K562 (cell line): ENCODE measurements around the gene SARS1. TPM values are rescaled to one million over a fixed set of nuclear protein-coding genes. Genes with fewer than 3 reads are reported as not detected.

Source experiments
- ATAC-seq: fragments of 200-7000 bp; cut with Tn5 transposase; 3 replicates; pipeline ENCODE4 v1.9.1; 2020; ENCODE audit warnings: moderate library complexity
- BruUV-seq: library from RNA; stranded (reverse); fragments of 400-500 nt; replicated peaks from 2 replicates; lab custom pipeline; 2021; lab: Mats Ljungman, UMichigan
- CTCF ChIA-PET: fragments of 300-600 bp; formaldehyde crosslinking; extraction: SDS; loops from one replicate; lab custom pipeline; 2021; ENCODE audit warnings: low intra/inter-chr PET ratio; lab: Yijun Ruan, JAX
- POLR2A ChIA-PET: fragments of 300-600, 350-650 bp; sonication (Branson Sonifier 250); formaldehyde crosslinking; extraction: SDS; loops from one replicate; lab custom pipeline; 2021; ENCODE audit warnings: antibody characterized with exemption, inconsistent platforms; lab: Yijun Ruan, JAX
- DNase-seq, 4 experiments: peaks; one replicate each; pipeline versions ENCODE4 v3.0.0 to v3.0.0-alpha.2; 2011 to 2018; ENCODE audit warnings: low spot score in 3 of 4, mixed read lengths in 3 of 4; ENCODE audit errors: extremely low read depth in 1 of 4
- FAIRE-seq: peaks from 2 replicates; lab custom pipeline; 2011; peaks lifted over from hg19 to GRCh38; lab: Jason Lieb, UNC
- H2AFZ ChIP-seq: 2 replicates; pipeline ENCODE4 v1.6.0; 2011; ENCODE audit warnings: low read depth, low read length, control low read depth, inconsistent platforms
- H3K27ac ChIP-seq: fragments of 200-600 bp; 3 replicates; pipeline ENCODE4 v1.8.0; 2011; ENCODE audit warnings: low read depth, mild to moderate bottlenecking, control low read depth, inconsistent platforms, low read length, moderate library complexity, mixed read lengths; ENCODE audit errors: extremely low read depth
- H3K27me3 ChIP-seq, 2 experiments: fragments of 300-600 bp in 1 of 2; 2 replicates in 1 of 2; 3 replicates in 1 of 2; pipeline versions ENCODE4 v1.6.0 to v1.8.0; 2011; ENCODE audit warnings: inconsistent platforms in 2 of 2, low read length in 2 of 2, mild to moderate bottlenecking in 1 of 2, mixed read lengths in 1 of 2, moderate library complexity in 1 of 2; ENCODE audit not compliant: control insufficient read depth in 2 of 2, insufficient read depth in 2 of 2
- H3K36me3 ChIP-seq: fragments of 300-600 bp; 3 replicates; pipeline ENCODE4 v1.8.0; 2011; ENCODE audit warnings: mild to moderate bottlenecking, low read length, inconsistent platforms; ENCODE audit not compliant: control insufficient read depth, insufficient read depth
- H3K4me1 ChIP-seq, 2 experiments: fragments of 200-600 bp in 1 of 2; replicated peaks in 1 of 2; 2 replicates in 1 of 2; 3 replicates in 1 of 2; pipeline versions ENCODE4 v1.5.1 to v1.8.0; 2011; ENCODE audit warnings: inconsistent platforms in 2 of 2, low read length in 2 of 2, mild to moderate bottlenecking in 1 of 2, mixed read lengths in 1 of 2, moderate library complexity in 1 of 2; ENCODE audit not compliant: control insufficient read depth in 2 of 2, insufficient read depth in 2 of 2
- H3K4me2 ChIP-seq: 2 replicates; pipeline ENCODE4 v1.6.1; 2011; ENCODE audit warnings: low read length, control low read depth, inconsistent platforms, mixed read lengths; ENCODE audit not compliant: insufficient read depth
- H3K4me3 ChIP-seq: fragments of 200-600 bp; sonication (generic), shearing (Covaris generic); 2 replicates; pipeline ENCODE4 v1.5.1; 2016; ENCODE audit warnings: control low read depth, inconsistent platforms
- H3K79me2 ChIP-seq: fragments of 200-600 bp; 3 replicates; pipeline ENCODE4 v1.8.0; 2011; ENCODE audit warnings: low read length, inconsistent platforms; ENCODE audit not compliant: control insufficient read depth, insufficient read depth
- H3K9ac ChIP-seq, 2 experiments: 2 replicates each; pipeline versions ENCODE4 v1.6.0 to v1.6.1; 2011; ENCODE audit warnings: low read depth in 2 of 2, low read length in 2 of 2, control low read depth in 1 of 2, inconsistent platforms in 1 of 2, mild to moderate bottlenecking in 1 of 2, mixed read lengths in 1 of 2; ENCODE audit not compliant: insufficient read depth in 1 of 2
- H3K9me1 ChIP-seq: one replicate; pipeline ENCODE4 v1.6.0; 2011; ENCODE audit warnings: inconsistent platforms, mild to moderate bottlenecking, low read length, moderate library complexity; ENCODE audit not compliant: control insufficient read depth, insufficient read depth
- H3K9me3 ChIP-seq: replicated peaks from 2 replicates; pipeline ENCODE4 v1.5.1; 2011; ENCODE audit warnings: low read depth, low read length, inconsistent platforms; ENCODE audit not compliant: control insufficient read depth, insufficient read depth
- H4K20me1 ChIP-seq: replicated peaks from 2 replicates; pipeline ENCODE4 v1.6.1; 2011; ENCODE audit warnings: low read length, inconsistent platforms, mixed read lengths; ENCODE audit not compliant: control insufficient read depth, insufficient read depth
- IRF2 ChIP-seq: sonication (generic); formaldehyde crosslinking; IDR thresholded peaks from 2 replicates; pipeline ENCODE4 v1.8.1; 2022; ENCODE audit warnings: mild to moderate bottlenecking, missing genetic modification reagents
- KDM1A ChIP-seq, 2 experiments: fragments of 450-650 bp; IDR thresholded peaks; 2 replicates each; pipeline ENCODE4 v1.6.1; 2016; ENCODE audit warnings: mild to moderate bottlenecking in 2 of 2
- TCF15 ChIP-seq: fragments of 250-450 bp; sonication (Bioruptor Pico); IDR thresholded peaks from 2 replicates; pipeline ENCODE4 v1.8.0; 2022; ENCODE audit warnings: moderate library complexity, mild to moderate bottlenecking, inconsistent platforms
- WGBS: fragments of 100-300 bp; shearing (Covaris generic); methylation state at CpG from one replicate; pipeline ENCODE4 v1.1.6; 2016; ENCODE audit warnings: low coverage, mixed read lengths; ENCODE audit not compliant: insufficient coverage; ENCODE audit errors: missing lambda C conversion rate; 5-methylcytosine and 5-hydroxymethylcytosine counted together
- in situ Hi-C: fragments of 300-500 bp; cut with MboI; formaldehyde crosslinking; loops from 4 replicates; pipeline ENCODE4 v1.15.0; 2018; ENCODE audit warnings: inconsistent platforms, mixed read lengths
- intact Hi-C: fragments of 100-400 bp; cut with micrococcal nuclease; formaldehyde crosslinking; loops from 2 replicates; pipeline ENCODE4 v1.14.2; 2022
- polyA plus RNA-seq, 8 experiments: library from polyadenylated mRNA; depleted of rRNA in 4 of 8; stranded (reverse) in 5 of 8; unstranded in 3 of 8; fragments of >200 nt; fragmentation: Nextera tagmentation in 2 of 8; fragmentation: Illumina TruSeq in 1 of 8; extraction: Ambion mirVana in 2 of 8; extraction: Trizol in 1 of 8; gene quantifications; 2 replicates each; pipeline versions ENCODE4 v1.2.1 to v1.2.3, GENCODE V29; 2011 to 2014; ENCODE audit warnings: inconsistent platforms in 1 of 8, missing spikeins in 1 of 8
- total RNA-seq, 7 experiments: library from RNA; depleted of rRNA in 6 of 7; stranded (reverse); fragments of >200 nt in 6 of 7; fragmentation: Illumina TruSeq in 2 of 7; extraction: Trizol in 2 of 7; gene quantifications; 2 replicates each; pipeline versions ENCODE4 v1.2.1 to v1.2.3, GENCODE V29; 2011 to 2021; ENCODE audit warnings: low replicate concordance in 1 of 7

Gene SARS1
- total and polyA plus RNA-seq, 9 of the 15 experiments (the other 6 are each of a cell fraction or from before 2014, with no cell fraction given), result 221 to 623 (median 254) TPM

- no peak overlapping the region; a peak in 1 of 4 replicates for H3K9ac ChIP-seq
- ChIA-PET CTCF (interaction anchor here (1.3 kb wide), 1 partner anchor 130 kb away, joined by 4 read pairs; no protein-coding TSS in a partner anchor), POLR2A (interaction anchor here (0.6 to 1.4 kb wide), 6 partner anchors 12 to 397 kb away, joined by 3 to 5 read pairs (median 3); partner anchors contain the start of gene PSRC1)
- H4K20me1 ChIP-seq, result no peaks in the 10 kb centered on the region
- no peak for DNase-seq
- no peak overlapping the region for H2AFZ ChIP-seq
- no peaks in the 10 kb centered on the region for H3K79me2 ChIP-seq
- in situ Hi-C loops, result no loop called here
- BruUV-seq, result no TSS peak
- no peak for FAIRE-seq
- ATAC-seq, result no peak
- TF ChIP-seq TCF15 (CRISPR knock-in tag), result no peak
- 0 out of 2 replicates have a peak, but pooled peaks have one; percentile 62 for TF ChIP-seq IRF2 (CRISPR knock-in tag)
- no peak for TF ChIP-seq KDM1A (IDR thresholded peaks at IDR 0.05)
- H3K9me1 ChIP-seq, result no peaks in the 10 kb centered on the region
- H3K27me3 ChIP-seq, result no peaks in the 10 kb centered on the region
- H3K4me2 ChIP-seq, result no peak overlapping the region
- H3K27ac ChIP-seq, result no peak overlapping the region
- no peak overlapping the region for H3K4me3 ChIP-seq
- H3K4me1 ChIP-seq, result peaks cover 0 to 43% of the 10 kb centered on the region in 2 experiments; a peak in 2 of 5 replicates
- 91% methylated on average over 29 of the region's 29 CpGs for WGBS
- intact Hi-C loops, result loop anchor here (10.0 kb wide), 1 partner anchor 154 kb away; the partner anchor contains the start of gene ELAPOR1
- H3K36me3 ChIP-seq, result peaks cover 53% of the 10 kb centered on the region; the same call in 2 of the 3 replicates
- H3K9me3 ChIP-seq, result no peaks in the 10 kb centered on the region
These were observed 54.9 kb downstream of the SARS1 start for GRCh38 chr1:109268431-109269211.
